ENCODE results near the gene KLHL33.
"Not testable (repeated sequence)": the region's sequence is repeated elsewhere in the genome, so short reads cannot be mapped to it uniquely, and the experiment has no call there.

Gene KLHL33

DNA sequence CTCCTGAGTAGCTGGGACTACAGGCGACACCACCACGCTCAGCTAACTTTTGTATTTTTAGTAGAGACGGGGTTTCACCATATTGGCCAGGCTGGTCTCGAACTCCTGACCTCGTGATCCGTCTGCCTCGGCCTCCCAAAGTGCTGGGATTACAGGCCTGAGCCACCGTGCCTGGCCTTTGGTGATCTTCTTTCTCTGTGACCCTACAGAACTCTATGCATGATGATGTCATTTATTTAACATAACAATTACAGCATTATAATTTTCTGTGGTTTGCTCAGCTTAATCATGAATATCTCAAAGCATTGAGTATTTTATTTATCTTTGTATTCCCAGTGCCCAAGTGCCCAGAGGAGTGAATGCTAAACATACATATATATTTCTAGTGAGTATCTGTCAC lies 16.9 kb upstream of the KLHL33 start:
- DNase-seq, result not testable (repeated sequence)

GRCh38 chr14:20446889-20447288 lies 10.9 kb upstream of the KLHL33 start:
- no peak for DNase-seq

GRCh38 chr14:20443650-20444049 lies 7.7 kb upstream of the KLHL33 start:
- not testable (repeated sequence) for DNase-seq

- DNase-seq, result no peak
Measured at GRCh38 chr14:20441461-20441860, 5.5 kb upstream of the KLHL33 start.

- DNase-seq, result no peak
Measured at GRCh38 chr14:20440882-20441281, 4.9 kb upstream of the KLHL33 start.

GRCh38 chr14:20440465-20440864 lies 4.5 kb upstream of the KLHL33 start:
- DNase-seq, result no peak

- no peak for DNase-seq
Measured at GRCh38 chr14:20438664-20439063, 2.7 kb upstream of the KLHL33 start.

GRCh38 chr14:20436363-20436755 lies 393 bp upstream of the KLHL33 start:
- peak; percentile 72 for DNase-seq

DNA sequence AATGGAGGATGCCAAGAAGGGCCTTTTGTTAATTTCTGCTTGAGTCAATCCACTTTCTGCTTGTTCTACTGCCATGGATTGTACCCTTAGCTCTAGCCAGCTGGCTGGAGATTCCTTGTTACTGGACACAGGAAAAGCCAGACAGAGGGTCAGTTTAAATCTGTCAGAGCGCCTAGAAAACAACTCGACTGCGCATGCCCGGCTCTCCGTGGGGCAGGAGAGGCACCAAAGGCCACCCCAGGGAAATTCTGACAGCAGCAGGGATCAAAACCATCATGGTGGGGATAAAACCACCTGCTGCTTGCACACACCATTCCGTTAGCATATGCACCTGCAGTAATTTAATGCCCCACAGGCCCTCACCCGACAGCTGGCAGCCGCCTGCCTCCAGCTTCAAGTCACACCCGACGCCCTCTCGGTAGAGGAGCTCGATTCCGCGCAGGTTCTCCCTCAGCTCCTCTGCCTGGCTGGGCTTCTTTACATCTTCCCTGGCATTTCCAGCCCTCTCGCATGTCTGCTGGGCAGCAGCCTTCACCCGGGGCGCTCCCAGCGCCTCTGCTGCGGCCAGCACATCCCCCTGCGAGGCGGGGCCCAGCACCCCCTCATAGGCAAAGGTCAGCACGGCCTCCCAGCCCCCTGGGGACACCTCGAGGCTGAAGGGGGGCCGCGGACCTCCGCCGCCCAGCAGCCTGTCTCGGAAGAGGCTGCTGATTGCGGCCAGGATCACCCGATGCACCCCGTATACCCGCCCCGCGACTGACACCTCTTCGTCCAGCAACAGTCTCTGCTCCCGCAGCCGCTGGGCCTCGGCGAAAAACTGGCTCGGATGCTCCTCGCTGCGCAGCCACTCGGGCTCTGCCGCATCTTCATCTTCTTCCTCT lies 1.0 kb downstream of the KLHL33 start:
- DNase-seq, result no peak

DNA sequence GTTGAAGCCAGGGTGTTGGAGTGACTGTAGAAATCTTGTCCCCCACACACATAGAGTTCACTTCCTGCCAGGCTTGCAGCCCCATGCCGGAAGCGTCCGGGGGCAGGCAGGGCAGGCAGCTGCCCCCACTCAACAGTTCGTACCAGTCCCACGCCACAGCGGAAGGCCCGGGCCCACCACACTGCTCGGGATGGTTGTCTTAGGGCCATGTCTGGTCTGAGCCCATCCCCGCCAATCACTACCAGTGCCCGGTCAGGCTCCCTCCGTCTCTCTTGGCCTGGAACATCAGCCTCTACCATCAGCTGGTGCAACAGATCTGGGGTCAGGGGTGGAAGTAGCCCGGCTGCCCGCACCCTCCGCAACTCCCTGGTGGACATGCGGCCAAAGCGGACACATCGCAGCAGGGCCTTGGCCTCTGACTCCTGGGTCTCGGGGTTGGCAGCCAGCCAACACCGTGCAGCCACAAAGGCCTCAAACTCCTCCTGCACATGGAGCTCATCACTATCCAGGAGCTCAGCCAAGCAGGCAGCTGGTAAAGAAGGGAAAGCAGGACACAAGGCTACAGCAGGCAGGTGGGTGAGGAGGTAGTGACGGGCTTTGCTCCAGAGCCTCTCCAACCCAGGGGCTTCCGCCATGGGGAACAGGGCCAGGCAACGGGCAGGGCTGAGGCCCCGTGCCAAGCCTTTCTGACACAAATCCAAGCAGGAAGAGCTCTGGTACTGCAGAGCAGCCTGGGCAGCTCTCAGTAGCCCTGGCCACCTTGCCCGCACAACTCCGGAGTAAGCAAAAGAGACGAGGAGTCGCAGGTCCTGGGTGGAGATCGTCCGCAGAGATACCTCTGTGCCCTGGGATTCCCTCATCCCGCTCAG lies 5.9 kb downstream of the KLHL33 start:
- DNase-seq, result no peak

GRCh38 chr14:20428802-20429201 lies 7.2 kb downstream of the KLHL33 start:
- no peak for DNase-seq

GRCh38 chr14:20428010-20428365 lies 8.0 kb downstream of the KLHL33 start:
- DNase-seq, result no peak

DNA sequence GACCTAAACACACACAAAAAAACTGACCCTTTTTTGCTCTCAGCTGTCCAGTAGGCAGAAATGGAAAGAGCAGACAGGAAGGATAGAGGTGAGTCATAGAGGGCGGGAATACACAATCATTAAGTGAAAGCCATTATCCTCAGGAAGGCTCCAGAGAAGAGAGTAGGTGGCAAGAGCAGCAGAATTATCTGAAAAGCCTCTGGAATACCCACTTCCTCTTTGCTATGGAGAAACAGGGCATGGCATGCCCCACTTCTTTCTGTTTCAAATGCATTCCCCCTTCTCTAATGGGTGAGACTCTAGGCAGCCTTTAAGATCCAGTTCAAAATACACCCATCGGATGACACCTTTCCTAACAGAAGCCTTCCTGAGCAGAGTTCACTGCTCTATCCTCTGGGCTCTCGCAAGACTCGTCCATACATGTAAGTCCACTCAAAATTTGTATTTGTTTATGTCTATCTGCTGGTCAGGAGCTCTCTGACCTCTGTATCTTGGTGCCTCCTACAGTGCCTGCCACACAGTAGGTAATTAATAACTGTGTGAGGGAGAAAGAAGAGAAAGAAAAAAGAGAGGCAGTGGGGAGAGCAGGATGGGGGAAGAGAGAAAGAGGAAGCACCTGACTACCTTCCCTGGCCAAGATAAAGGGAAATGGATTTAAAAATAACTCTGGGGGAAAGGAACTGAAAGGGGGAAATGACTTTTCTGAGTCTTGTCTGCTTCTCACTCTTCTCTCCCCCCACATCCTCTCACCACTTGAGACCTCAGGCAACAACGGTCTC lies 8.5 kb downstream of the KLHL33 start:
- peak; percentile 48 for DNase-seq

GRCh38 chr14:20424851-20425250 lies 11.1 kb downstream of the KLHL33 start:
- DNase-seq, result no peak

GRCh38 chr14:20422886-20423285 lies 13.1 kb downstream of the KLHL33 start:
- no peak for DNase-seq

GRCh38 chr14:20421267-20421666 lies 14.7 kb downstream of the KLHL33 start:
- DNase-seq, result no peak

DNA sequence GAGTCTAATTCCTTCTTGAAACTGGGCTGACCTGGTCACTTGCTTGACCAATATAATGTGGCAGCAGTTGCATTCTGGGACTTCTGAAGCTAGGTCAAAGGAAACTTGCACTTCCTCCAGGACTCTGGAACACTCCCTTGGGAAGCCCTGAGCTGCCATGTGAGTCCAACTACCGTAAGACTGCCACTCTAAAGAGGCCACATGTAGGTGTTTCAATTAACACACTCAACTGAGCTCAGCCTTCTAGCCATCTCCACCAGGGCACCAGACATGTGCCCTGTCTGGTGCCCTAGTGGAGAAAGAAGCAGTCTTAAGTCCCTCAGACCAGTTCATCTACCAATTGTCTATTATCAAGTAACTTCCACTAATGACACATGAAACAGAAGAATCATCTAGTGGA lies 16.5 kb downstream of the KLHL33 start:
- no peak for DNase-seq

- DNase-seq, result no peak
Measured at GRCh38 chr14:20418501-20418909, 17.5 kb downstream of the KLHL33 start.

- no peak for DNase-seq
Measured at GRCh38 chr14:20417250-20418186, 18.4 kb downstream of the KLHL33 start.

DNA sequence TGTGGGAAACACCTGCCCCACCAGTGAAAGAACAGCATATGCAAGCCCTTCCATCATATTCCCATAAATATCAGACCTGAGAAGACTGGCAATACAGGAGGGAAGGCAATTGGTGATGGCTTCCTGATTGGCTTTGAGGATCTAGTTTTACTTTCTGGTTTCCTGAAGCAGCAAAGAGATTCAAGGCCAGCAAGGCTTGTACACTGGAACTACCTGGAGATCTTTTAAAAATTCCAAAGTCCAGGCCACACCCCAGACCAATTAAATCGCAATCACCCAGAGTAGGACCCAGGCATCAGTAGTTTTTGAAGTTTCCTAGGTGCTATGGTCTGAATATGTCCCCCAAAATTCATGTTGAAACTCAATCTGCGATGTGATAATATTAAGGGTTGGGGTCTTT lies 19.7 kb downstream of the KLHL33 start:
- no peak for DNase-seq

GRCh38 chr14:20415782-20416206 lies 20.2 kb downstream of the KLHL33 start:
- DNase-seq, result peak; percentile 55

GRCh38 chr14:20413744-20414082 lies 22.3 kb downstream of the KLHL33 start:
- no peak for DNase-seq
